Progenitor cell of endocrine pancreas (in vitro differentiated cells): ENCODE data around the gene PDE9A. TPM values are rescaled to one million over a fixed set of nuclear protein-coding genes. Genes with fewer than 3 reads are reported as not detected.

Experiments
- DNase-seq: peaks from one replicate; pipeline ENCODE4 v3.0.0; 2021; ENCODE audit warnings: low spot score; ENCODE audit not compliant: unreplicated experiment
- H3K27ac Mint-ChIP-seq: 2 replicates; pipeline ENCODE4 v1.8.0; 2021; ENCODE audit warnings: mild to moderate bottlenecking, moderate library complexity, mixed read lengths
- H3K27me3 Mint-ChIP-seq: 2 replicates; pipeline ENCODE4 v1.8.0; 2021; ENCODE audit warnings: mixed read lengths
- H3K36me3 Mint-ChIP-seq: 2 replicates; pipeline ENCODE4 v1.8.0; 2022; ENCODE audit warnings: mixed read lengths; ENCODE audit not compliant: insufficient read depth
- H3K4me1 Mint-ChIP-seq: 2 replicates; pipeline ENCODE4 v1.8.0; 2021; ENCODE audit warnings: low read depth, mixed read lengths
- H3K4me3 Mint-ChIP-seq: 2 replicates; pipeline ENCODE4 v1.8.0; 2021; ENCODE audit warnings: low read depth, mild to moderate bottlenecking, moderate library complexity, mixed read lengths
- H3K9me3 Mint-ChIP-seq: 2 replicates; pipeline ENCODE4 v1.8.0; 2021; ENCODE audit warnings: low read depth, mixed read lengths
- total RNA-seq: library from RNA; stranded (reverse); gene quantifications from 2 replicates; pipeline ENCODE4 v1.2.1, GENCODE V29; 2021
- TF ChIP-seq, protein P1 (sequence below): fragments of 200-600 bp; sonication (generic); IDR thresholded peaks from one replicate; pipeline ENCODE4 v1.5.0; 2021; ENCODE audit warnings: antibody characterized with exemption, mild to moderate bottlenecking; ENCODE audit not compliant: unreplicated experiment

Gene PDE9A
- total RNA-seq, 1 donor from 2014 or later: 57.0 TPM

DNA sequence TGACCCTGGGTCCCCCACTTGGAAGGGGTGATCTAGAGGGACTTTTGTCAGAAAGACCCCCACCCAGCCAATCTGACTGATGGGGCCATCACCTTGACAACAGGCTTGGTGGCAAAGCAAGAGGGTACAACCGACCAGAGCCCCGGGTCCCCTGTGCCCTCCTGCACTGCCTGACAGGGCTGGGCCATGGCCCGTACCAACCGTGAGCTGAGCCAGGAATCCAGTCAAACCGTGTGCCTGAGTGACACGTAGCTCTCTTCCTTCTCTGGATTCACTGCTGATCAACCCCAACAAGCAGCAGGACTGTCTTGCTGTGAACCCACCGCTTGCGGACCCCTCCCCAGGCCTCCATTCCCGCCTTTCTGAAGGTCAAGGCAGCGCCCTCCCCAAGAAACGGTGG lies 27.0 kb downstream of the PDE9A start:
- DNase-seq: no peak
- no peaks in the 10 kb centered on the region for H3K9me3 Mint-ChIP-seq
- peaks cover 22% of the 10 kb centered on the region for H3K36me3 Mint-ChIP-seq
- no peak overlapping the region for H3K27ac Mint-ChIP-seq
- no peaks in the 10 kb centered on the region for H3K4me1 Mint-ChIP-seq
- TF ChIP-seq, protein P1, sequence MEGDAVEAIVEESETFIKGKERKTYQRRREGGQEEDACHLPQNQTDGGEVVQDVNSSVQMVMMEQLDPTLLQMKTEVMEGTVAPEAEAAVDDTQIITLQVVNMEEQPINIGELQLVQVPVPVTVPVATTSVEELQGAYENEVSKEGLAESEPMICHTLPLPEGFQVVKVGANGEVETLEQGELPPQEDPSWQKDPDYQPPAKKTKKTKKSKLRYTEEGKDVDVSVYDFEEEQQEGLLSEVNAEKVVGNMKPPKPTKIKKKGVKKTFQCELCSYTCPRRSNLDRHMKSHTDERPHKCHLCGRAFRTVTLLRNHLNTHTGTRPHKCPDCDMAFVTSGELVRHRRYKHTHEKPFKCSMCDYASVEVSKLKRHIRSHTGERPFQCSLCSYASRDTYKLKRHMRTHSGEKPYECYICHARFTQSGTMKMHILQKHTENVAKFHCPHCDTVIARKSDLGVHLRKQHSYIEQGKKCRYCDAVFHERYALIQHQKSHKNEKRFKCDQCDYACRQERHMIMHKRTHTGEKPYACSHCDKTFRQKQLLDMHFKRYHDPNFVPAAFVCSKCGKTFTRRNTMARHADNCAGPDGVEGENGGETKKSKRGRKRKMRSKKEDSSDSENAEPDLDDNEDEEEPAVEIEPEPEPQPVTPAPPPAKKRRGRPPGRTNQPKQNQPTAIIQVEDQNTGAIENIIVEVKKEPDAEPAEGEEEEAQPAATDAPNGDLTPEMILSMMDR: no peak
- H3K4me3 Mint-ChIP-seq: no peak overlapping the region
- no peaks in the 10 kb centered on the region for H3K27me3 Mint-ChIP-seq

DNA sequence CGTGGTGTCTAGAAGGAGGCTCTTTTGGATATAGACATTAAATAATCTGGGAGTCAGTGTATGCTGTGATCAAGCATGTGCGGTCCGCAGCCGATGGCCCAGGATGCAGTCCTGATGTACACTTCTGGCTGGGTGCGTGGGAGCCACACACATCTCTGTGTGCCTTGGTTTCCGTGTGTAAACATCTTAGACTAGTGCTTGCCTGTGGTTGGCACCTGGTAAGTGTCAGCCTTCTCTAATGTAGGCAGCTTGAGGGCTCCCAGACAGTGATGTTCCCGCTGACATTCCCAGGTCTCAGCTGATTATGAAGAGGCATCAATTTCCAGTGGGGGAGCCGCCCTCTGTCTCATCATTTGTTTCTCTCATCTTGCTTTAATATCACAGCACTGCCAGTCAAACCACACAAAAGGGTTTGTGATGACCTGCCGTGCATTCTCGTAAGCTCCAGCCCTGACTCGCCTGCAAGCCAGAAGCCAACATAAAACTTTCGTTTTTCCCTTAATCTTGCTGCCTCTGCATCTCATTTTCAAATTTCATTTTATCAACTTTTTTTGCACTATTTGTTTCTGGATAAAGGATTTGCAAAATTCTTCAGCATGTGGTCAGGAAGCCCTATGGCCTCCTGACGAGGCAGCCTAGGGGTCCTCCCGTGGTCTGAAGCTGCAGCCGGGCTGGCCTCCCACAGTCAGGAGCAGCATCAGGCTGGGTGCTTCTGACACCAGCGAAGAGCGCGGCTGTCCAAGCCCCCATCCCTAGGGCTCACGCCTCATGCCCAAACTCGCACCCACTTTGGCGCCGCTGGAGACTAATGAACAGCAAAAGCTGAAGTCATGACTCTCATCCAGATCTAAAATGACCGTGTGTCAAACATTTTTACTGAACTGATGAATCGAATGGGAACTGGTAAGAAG lies 28.1 kb downstream of the PDE9A start:
- no peaks in the 10 kb centered on the region for H3K9me3 Mint-ChIP-seq
- H3K36me3 Mint-ChIP-seq: peaks cover 18% of the 10 kb centered on the region
- no peak overlapping the region for H3K4me3 Mint-ChIP-seq
- H3K27ac Mint-ChIP-seq: no peak overlapping the region
- H3K27me3 Mint-ChIP-seq: no peaks in the 10 kb centered on the region
- no peaks in the 10 kb centered on the region for H3K4me1 Mint-ChIP-seq
- TF ChIP-seq, protein P1: no peak
- DNase-seq: no peak

DNA sequence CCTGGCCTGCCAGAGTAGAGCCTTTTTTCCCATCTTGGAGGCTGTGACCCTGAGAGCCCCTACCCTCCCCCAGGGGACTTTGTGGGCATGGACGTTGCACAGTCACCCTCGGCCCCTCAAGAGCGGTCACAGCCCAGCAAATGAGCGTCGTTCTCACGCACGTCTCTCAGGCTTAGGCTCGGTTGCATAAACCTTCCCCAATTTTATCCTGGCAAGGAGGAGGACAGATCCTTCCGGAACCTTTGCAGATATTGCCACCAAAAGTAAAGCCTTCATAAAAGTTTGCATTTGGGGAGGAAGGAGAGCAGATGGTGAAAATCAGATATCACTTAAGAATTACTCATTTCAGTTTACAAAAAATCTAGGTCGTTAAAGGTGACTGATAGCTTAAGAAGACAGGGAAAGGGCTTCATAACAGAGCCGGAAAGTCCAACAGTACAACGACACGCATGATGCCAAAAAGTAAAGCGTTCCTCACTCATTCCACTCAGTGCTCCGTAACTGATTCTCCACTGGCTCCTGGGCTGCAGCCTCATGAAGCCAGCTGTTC lies 29.3 kb downstream of the PDE9A start:
- Mint-ChIP-seq H3K4me3 (no peak overlapping the region), H3K27me3 (no peaks in the 10 kb centered on the region), H3K27ac (no peak overlapping the region), H3K4me1 (no peaks in the 10 kb centered on the region), H3K9me3 (no peaks in the 10 kb centered on the region), H3K36me3 (peaks cover 22% of the 10 kb centered on the region)
- DNase-seq: no peak
- TF ChIP-seq, protein P1: no peak

DNA sequence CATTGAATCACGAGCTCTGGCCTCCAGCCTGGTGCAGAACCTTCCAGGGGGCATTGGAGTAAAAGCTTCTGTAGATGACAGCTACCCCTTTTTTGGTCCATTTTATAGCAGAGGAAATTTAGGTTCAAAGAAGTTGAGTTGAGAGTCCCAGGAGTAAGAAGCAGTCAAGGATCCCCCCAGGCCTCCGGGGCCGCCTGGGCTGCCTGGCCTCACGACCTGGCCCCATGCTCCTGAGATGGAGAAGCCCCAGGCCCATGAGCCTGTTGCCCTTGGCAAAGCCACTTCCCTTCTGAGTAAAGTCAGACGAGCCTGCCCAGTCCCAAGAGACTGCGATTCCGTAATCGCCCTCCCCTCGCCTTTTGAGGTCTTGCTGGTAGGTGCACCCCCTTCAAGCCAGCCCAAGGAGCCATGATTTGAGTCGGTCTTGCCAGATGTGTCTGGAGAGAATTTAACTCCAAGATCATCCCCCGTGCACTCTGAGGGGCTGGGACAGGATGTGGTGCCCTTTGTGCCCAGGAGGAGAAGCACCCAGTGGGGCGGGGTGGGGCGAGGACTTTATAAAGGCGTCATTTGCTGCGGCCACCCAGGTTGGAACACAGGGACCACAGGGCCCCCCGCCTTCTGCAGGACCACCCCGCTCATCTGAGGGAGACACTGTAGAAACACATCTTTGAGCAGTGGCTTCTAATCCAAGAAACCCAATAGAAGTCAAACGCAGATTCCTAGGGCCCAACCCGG lies 30.1 kb downstream of the PDE9A start:
- H3K4me3 Mint-ChIP-seq: no peak overlapping the region
- TF ChIP-seq, protein P1: no peak
- H3K4me1 Mint-ChIP-seq: no peaks in the 10 kb centered on the region
- no peaks in the 10 kb centered on the region for H3K9me3 Mint-ChIP-seq
- no peak for DNase-seq
- H3K27me3 Mint-ChIP-seq: no peaks in the 10 kb centered on the region
- peaks cover 24% of the 10 kb centered on the region for H3K36me3 Mint-ChIP-seq
- no peak overlapping the region for H3K27ac Mint-ChIP-seq

DNA sequence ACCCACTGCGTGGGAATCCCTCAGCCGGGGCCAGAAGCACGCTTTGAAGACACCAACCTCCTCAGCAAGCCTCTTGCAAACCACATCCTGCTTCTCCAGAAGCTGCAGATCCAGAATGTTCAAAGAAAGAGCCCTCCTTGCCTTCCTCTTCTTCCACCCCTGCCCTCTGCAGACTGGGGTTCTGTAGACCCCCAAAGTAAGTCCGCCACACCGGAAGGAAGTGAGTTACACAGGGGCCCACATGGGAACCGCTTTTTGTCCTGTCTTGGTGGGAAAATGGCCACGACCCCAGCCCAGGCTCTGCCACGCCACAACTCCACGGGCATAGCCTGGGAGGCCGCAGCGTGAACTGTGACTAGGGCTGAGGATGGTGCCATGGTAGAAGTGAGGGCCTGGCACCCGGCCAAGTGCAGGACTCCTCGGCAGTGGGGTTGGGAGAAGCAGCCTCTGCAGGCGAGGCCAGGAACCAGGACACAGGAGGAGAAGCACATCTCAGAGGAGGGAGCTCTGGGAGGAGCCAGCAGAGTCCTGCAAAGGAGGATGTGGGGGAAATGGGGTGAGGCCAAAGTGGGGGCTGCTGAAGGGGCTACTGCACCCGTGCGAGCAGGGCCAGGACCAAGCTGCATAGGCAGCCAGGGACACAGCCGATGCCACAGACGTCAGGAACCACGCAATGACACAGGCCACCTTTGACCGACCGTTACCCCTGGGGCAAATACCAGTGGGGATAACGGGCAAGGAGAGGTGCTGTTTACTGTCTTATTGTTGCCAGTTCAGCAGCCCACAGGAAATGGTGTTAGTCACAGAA lies 30.9 kb downstream of the PDE9A start:
- no peak overlapping the region for H3K27ac Mint-ChIP-seq
- H3K27me3 Mint-ChIP-seq: no peaks in the 10 kb centered on the region
- peaks cover 24% of the 10 kb centered on the region for H3K36me3 Mint-ChIP-seq
- no peaks in the 10 kb centered on the region for H3K9me3 Mint-ChIP-seq
- DNase-seq: no peak
- TF ChIP-seq, protein P1: no peak
- no peaks in the 10 kb centered on the region for H3K4me1 Mint-ChIP-seq
- no peak overlapping the region for H3K4me3 Mint-ChIP-seq
